ENCODE results near the gene OPHN1.
"Not testable (repeated sequence)": the region's sequence is repeated elsewhere in the genome, so short reads cannot be mapped to it uniquely, and the experiment has no call there.

Gene OPHN1

DNA sequence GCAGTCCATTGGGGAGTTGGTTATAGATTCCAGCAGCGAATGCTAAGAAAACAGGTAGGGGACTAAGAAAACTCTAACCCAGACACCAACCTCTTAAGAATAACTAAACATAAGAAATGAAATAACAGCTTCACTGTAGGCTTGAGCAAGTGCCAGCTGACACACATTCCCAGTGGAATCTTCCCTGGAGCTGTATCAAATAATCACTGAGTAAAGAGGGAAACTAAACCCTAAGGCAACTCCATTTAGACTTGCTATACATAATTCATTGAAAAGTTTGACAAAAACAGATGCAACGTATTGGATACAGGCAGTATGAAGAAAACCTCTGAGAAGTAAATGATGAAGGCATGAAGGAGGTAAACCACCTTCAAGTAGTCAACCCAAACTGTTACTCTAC, 293.5 kb downstream of the OPHN1 start:
- DNase-seq: no peak

DNA sequence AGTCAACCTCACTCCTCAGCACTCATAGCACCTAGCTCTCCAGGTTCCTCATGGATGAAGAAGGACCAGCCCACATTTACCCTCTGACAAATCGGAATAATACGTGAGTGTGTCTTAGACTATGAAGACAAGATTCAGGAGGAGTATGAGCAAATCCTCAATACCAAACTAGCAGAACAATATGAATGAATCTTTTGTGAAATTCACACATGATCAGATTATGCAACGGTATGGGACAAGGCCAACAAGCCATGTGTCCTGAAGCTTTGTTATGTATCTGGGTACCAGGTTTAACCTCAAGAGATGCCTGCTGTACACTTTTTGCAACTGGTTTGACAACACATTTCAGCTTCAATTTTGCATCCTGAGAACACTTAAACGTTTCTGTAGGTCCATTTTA, 300.1 kb downstream of the OPHN1 start:
- DNase-seq: no peak

DNA sequence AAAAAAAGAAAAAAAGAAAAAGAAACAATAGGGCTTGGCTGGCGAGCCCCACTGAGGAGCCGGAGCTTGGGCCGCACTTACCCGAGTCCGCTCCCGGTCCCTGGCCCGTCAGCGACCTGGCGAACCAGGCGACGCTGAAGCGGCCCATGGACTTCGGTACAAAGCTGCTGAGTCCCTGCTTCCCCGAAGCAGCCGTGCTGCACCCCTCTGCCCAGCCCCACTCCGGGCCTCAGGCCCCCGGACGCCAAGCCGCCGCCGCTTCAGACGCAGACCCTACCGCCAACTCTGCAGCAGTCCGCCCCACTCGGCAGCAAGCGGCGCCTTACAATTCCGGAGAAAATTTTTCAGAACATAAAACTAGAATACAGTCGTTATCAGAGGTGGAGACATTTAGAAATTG, 300.5 kb downstream of the OPHN1 start:
- no peak for DNase-seq

DNA sequence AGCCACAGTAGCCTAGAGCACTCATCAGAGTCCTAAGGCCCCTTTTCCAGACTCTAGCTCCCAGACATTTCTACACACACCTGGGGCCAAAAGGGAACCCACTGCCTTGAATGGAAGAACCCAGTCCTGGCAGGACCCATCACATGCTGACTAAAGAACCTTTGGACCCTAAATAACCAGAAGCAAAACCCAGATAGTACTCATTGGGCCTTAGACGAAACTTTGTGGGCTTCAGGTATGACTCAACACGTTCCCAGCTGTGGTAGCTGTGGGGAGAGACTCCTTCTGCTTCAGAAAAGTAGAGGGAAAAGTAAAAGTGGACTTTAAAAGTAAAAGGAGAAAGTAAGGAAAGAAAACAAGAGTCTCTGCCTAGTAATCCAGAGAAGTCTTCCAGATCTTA, 311.5 kb downstream of the OPHN1 start:
- no peak for DNase-seq

DNA sequence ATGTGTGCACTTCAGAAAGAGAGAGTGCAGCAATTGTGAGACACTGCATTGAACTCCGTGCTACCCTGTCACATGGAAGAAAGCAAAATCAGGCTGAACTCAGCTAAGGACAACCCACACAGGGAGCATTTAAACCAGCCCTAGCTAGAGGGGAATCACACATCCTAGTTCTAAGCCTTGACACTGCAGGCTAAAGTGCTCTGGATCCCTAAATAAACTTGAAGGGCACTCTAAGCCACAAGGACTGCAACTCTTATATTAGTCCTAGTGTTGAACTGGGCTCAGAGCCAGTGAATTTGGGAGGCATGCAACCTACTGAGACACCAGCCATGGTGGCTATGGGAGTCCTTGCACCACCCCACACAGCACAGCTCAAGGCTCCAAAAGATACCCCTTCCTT, 311.9 kb downstream of the OPHN1 start:
- no peak for DNase-seq

DNA sequence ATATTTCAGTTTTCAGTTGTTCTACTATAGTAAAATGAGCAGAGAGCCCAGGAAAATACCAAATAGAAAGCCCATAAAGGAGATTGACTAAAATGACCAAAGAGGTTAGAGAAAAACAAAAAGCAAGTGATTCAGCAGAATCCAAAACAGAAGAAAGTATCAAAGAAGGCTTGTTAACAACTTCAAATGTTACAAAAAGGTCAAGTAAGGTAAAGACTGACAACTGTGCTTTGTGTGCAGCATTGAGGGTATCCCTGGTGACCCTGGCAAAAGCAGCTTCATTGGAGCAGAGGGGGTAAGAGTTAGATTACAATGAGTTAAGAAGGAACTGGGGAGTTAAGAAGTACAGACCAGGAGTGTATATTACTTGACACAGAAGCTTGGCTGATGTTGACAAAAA, 317.9 kb downstream of the OPHN1 start:
- DNase-seq: no peak

DNA sequence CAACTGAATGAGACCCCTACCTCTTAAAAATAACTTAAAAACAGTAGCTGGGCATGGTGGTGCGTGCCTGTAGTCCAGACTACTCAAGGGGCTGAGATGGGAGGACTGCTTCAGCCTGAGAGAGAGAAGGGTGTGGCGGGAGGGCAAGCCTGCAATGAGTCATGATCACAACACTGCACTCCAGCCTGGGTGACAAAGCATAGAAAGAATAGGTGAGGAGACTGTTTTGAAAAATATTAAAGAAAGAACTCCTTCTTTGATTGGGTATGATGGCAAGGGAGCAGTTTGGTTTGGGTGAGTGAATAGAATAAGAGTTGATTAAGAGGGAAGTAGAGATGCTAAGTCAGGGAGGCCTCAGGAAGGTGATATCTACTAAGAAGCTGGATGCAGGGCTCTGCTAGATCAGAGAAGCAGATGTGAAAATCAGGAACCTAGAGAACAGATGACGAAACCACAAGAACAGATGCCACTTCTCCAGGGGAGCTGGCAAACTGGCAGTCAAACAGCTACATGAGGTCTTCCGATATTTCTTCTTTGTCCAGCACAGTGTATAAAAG, 318.6 kb downstream of the OPHN1 start:
- no peak for DNase-seq

DNA sequence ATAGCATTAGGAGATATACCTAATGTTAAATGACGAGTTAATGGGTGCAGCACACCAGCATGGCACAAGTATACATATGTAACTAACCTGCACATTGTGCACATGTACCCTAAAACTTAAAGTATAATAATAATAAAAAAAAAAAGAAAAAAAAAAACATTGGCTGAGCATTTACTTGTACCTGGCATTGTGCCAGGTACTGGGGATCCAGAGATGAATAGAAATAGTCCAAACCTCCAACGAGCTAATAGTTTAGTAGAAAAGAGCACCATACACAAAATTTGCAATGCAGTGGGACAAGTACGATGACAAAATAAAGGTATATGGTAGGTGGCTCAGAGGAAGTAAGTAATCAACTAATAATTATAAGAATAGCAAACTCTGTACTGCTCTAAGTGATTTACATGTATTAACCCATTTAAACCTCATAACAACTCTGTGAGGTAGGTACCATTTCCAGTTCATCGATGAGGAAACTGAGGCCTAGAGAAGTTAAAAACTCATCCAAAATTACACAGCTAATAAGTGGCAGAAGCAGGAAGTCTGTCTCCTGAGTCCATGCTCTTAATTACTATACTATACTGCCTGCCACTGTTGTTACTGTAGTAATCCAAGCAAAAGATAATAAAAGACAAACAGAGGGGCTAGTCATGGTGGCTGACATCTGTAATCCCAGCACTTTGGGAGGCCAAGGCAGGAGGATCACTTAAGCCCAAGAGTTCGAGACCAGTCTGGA, 319.3 kb downstream of the OPHN1 start:
- no peak for DNase-seq

DNA sequence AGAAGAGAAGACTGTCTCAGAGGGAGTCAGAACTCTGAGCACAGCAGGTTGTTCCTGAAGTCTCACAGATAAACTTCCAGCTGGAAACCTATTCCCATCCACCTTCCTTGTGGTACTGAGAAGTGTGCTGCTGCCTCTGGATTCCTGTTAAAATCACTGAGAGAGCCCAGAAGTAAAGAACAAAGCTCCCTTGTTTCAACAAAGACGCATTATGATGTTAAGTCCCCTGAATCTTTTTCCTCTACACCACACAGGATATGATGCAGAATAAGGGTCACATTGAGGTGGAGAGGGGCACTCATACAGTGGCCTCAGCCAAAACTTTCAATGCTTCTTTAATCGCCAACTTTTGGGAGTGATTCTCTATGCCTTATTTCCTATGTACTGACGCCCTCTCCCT, 321.0 kb downstream of the OPHN1 start:
- DNase-seq: no peak

DNA sequence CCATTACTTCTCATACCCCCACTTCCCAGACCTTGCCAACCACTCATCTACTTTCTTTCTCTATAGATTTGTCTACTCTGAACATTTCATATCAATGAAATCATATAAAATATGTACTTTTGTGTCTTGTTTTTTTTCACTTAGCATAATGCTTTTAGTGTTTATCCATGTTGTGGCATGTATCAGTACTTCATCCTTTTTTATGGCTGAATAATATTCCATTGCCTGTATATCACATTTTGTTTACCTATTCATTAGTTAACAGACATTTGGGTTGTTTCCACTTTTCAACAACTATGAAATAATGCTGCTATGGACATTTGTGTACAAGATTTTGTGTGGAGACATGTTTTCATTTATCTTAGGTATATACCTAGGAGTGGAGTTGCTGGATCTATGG, 324.1 kb downstream of the OPHN1 start:
- no peak for DNase-seq

DNA sequence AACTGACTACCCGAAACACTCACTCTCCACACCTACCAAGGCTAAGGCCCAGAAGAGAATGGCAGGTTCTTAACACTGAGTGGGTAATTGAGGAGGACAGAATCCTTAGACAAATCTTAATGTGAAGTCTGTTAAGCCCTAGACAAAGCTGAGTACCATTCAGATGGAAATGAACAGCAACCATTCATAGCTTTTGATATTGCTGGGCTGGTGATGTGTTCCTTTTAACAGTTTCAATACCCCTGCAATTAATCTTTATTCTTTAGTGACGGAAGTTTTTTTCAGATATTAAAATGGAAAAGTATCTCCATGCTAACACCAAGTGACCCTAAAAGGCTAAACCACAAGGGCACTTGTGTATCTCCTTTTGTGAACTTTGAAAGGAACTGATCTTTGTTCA, 334.9 kb downstream of the OPHN1 start:
- no peak for DNase-seq

DNA sequence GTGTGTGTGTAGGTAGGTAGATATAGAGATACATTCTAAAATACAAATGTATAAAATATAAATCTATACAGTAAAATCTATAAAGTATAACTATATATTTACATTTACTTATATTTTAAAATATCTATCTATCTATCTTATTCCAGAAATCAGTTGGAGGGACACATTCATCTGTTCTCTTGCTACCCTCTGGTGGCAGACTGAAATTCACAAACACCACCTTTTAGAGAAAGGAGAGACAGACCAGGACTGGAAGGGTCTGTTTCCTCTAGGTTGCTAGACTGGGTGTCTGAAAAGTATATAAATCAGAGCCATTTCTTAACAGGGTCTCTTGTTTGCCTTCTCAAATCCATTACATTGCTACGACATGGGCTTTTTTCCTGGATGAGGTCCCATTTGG, 343.0 kb downstream of the OPHN1 start:
- no peak for DNase-seq

DNA sequence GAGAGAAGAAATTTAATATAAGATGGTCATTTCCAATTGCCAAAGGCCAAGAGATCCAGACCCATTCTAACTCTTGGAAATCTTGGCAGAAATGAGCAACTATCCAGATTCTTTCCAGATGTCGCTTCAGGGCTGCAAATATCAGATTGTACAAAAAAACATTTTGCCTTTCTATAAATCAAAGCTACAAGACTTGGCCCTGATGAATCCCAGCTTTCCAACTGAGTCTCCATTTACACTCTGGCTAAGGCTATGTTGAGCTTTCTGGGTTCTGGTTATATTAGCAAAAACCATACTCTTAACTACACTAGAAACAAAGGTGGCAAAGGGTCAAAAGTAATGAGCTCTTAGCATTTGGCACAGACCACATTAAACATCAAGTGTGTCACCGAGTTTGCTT, 345.8 kb downstream of the OPHN1 start:
- DNase-seq: no peak

DNA sequence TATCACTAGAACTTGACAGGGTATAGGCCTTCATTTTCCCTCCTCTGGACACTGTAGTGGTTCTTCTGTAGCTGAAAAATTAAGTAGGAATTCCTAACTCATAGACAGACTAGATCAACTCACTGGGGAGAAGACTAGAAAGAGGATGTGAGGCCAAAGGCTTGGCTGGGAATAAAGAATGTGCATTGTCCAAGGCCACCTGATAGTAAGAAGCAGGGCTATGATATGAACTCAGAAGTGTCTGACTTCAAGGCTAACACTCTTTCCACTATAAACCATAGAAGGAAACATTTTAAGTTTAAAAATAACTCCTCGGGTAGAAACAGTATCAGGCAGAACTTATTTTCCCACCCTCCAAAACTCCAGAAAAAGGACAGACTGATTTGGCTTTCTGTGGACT, 346.6 kb downstream of the OPHN1 start:
- no peak for DNase-seq

DNA sequence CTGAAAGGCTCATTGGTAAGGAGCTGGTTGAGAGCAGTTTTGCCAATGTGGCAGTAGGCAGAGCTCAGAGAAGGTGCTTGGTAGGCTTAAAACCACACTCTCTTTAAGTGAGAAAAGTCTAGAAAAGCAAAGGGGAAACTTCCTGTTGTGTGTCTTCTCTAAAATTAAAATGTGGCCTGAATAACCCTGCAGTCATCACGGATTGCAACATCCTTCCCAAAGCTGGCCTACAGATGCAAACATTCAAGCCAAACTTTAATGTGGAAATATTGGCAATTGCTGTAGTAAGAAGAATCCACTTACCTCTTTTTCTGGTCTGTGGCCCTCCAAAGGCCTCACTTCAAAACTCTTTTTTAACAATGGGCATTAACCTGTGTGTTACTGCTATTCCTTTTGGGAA, 348.5 kb downstream of the OPHN1 start:
- DNase-seq: no peak

DNA sequence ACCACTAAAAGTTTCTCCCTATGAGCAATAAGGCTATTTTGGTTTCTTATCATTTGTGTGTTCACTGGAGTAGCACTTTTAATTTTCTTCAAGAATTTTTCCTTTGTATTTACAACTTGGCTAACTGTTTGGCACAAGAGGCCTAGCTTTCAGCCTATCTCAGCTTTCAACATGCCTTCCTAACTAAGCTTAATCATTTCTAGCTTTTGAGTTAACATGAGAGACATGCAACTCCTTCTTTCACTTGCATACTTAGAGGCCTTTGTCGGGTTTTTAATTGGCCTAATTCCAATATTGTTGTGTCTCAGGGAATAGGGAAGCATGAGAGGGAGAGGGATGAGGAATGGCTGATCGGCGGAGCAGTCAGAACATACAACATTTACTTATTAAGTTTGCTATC, 349.8 kb downstream of the OPHN1 start:
- no peak for DNase-seq

DNA sequence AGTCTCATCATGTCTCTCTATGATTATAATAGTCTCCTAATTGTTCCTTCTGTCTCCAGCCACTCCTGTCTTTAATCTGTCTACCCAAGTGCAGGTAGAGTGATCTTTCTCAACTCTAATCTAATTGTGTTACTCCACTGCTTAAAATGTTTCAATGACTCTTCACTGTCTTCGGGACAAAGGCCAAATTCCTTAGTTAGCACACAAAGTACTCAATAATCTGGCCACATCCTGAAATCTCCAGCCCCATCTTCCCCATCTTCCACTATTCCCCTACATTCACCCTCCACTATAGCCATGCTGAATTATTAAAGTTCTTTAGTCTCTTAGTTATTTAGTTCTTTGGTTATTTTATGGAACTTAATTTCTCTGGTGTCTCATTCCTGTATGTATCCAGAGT, 353.3 kb downstream of the OPHN1 start:
- DNase-seq: no peak

DNA sequence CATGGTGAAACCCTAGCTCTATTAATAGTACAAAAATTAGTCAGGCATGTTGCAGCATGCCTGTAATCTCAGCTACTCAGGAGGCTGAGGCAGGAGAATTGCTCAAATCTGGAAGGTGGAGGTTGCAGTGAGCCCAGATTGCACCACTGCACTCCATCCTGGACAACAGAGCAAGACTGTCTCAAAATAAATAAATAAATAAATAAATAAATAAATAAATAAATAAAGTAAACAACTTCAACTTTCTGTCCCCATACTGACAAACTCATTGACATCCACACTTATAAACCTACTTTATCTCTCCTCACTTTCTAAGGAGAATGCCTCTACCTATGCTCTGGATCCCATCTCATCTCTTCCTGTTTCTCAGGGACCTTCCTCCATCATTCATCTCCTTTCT, 354.5 kb downstream of the OPHN1 start:
- not testable (repeated sequence) for DNase-seq

DNA sequence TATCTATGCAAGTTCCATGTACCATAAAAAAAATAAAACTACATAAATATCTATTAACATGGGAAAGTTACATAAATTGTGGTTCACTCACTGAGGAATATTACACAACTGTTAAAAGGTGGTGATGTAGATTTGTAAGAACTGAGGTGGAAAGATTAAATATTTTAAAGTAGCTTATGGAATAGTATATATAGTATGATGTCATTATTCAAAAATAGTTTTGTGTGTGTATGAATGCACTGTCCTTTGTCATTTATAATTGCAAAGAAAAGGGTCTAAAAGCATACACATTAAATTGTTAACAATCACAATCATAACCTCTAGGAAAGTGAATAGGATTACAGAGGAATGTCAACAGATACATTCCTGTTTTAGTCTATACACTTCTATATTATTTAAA, 355.9 kb downstream of the OPHN1 start:
- no peak for DNase-seq

DNA sequence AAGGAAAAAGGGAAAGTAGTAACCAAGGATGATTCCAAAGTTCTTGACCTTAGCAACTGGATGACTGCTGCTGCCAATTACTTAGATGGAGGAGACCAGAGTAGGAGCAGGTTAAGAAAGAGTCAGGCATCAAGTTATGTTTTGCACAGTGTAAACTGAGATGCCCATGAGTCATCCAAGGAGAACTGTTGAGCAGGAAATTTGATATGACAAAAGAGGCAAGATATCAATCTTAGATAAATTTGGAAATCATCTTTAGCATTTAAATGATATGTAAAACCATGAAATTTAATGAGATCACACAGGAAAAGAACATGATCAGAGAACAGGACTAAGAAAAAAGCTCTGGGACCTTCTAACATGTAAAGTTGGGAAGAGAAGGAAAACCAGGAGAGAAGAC, 361.3 kb downstream of the OPHN1 start:
- DNase-seq: no peak

DNA sequence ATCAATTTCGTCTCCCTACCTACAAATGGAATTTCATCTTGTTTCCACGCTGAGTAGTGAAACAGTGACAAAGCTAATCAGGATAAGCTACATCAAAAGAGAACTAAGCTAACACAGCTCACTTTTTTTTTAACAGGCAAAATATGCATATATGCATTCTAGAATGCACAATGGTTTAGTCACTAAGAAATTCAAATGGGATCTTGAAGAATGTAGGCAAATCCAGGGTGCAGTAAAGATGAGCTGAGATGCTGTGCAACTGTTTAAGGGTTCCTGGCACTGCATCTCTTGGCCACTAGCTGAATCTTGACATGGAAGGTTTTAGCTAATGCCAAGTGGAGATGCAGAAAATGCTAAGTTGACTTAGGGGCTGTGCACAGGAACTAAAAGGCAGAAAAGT, 363.2 kb downstream of the OPHN1 start:
- DNase-seq: not testable (repeated sequence)

DNA sequence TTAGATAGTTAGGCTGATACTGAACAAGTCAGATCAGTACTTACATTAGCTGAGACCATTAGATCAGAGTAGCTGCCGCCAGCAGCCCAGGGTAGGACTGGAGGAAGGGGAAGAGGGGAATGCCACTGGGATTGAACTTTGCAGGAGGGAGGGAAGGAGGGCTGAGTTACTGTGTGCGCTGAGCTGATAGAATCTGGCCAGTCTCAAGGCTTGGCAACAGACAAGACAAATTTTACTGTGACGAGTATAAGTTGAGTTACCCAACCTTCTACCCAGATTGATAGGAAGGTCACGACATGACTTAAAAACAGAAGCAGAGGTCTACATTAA, 372.1 kb downstream of the OPHN1 start:
- no peak for DNase-seq

DNA sequence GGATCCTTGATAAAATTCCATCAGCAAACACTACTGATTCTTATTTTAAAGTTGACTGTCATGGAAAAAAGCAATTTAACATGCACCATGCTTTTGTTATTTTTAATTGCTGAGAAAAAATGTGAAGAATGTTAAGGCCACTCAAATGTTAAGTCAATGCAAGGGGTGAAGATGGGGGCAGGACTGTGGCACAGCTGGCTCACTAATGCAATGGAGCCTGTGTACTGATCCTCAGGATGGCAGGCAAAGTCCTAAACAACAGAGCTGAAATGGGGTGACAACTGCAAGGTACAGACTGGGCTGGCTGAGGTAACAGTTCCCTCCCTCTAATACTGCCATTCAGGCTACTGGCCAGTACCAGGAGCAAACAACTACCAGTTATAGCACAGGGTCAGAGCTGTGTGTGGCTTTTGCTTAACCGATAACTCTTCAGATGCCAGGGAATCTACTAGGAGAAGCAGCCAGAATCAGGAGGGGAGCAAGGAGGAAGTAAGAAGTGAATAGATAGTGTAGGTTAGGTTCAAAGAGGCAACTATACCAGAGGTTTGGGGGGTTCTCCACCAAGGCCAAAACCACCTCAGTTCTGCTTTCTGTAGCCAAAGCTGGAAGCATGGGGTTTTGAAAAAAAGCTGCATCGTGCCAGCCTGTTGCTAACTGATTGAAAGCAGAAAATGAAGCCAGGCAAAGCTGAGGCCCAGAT, 372.6 kb downstream of the OPHN1 start:
- DNase-seq: no peak

DNA sequence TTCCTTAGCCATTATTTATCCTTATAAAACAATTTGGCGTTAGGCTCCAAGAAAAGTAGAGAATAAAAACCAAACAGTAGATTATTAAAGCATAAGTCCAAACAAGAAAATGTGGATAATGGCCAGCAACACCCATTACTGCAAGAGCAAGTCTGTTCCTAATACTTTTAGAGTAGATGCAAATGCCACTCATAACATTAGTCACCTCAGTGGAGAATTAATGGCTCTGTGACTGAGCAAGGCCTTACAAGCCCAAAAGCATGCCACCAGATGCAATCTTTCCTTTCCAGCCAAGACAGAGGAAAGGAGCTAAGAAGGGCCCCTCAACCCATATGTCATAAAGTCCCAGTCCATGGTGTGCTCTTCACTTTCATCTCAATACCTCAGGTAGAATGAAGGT, 373.8 kb downstream of the OPHN1 start:
- no peak for DNase-seq

DNA sequence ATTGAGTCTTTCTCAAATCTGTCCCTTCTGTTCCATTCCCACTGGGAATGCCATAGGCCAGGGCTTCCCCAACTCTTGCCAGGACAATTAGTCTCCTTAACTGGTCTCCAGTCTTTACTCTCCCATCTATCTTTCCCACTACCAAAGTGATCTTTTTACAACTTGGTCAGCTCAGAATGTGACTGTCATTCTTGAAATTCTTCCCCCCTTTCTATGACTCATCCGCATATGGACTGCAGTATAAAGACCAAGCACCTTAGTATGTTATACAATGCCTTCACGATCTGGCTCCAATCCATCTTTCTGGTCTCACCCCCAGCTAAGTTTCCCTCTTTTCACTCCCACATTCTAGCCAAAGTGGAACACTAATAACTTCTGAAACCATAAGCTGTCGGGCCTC, 383.8 kb downstream of the OPHN1 start:
- DNase-seq: no peak

All from NCI-H1930 (cell line).